WTC11 (cell line): ENCODE results near the gene EMC9. TPM values are rescaled to one million over a fixed set of nuclear protein-coding genes. Genes with fewer than 3 reads are reported as not detected.

Experiments used
- ATAC-seq: fragments of 200-7000 bp; cut with Tn5 transposase; 2 replicates; pipeline ENCODE4 v1.10.0; 2021; ENCODE audit warnings: mild to moderate bottlenecking, moderate library complexity
- CTCF ChIA-PET: fragments of 300-600 bp; sonication (Branson Sonifier 250); formaldehyde crosslinking; loops from one replicate; lab custom pipeline; 2021; ENCODE audit warnings: antibody characterized with exemption; lab: Charles Lee
- POLR2A ChIA-PET: fragments of 350-600 bp; sonication (Branson Sonifier 250); formaldehyde crosslinking; loops from one replicate; lab custom pipeline; 2021; ENCODE audit warnings: antibody characterized with exemption; lab: Charles Lee
- DNase-seq: peaks from one replicate; pipeline ENCODE4 v3.0.0; 2021; ENCODE audit warnings: low spot score
- H3K27ac Mint-ChIP-seq: 2 replicates; pipeline ENCODE4 v1.8.0; 2021; ENCODE audit warnings: mixed read lengths
- H3K27me3 Mint-ChIP-seq: 2 replicates; pipeline ENCODE4 v1.8.0; 2021; ENCODE audit warnings: low read depth, mild to moderate bottlenecking, moderate library complexity, mixed read lengths
- H3K36me3 Mint-ChIP-seq: 2 replicates; pipeline ENCODE4 v1.8.0; 2021; ENCODE audit warnings: mixed read lengths
- H3K4me1 Mint-ChIP-seq: 2 replicates; pipeline ENCODE4 v1.8.0; 2022; ENCODE audit warnings: mixed read lengths
- H3K4me3 Mint-ChIP-seq: 2 replicates; pipeline ENCODE4 v1.8.0; 2021; ENCODE audit warnings: mild to moderate bottlenecking, moderate library complexity, mixed read lengths
- H3K9me3 Mint-ChIP-seq: 2 replicates; pipeline ENCODE4 v1.8.0; 2021; ENCODE audit warnings: mixed read lengths
- AFF4 ChIP-seq: sonication (generic); formaldehyde crosslinking; IDR thresholded peaks from 2 replicates; pipeline ENCODE4 v1.8.1; 2023; ENCODE audit warnings: mild to moderate bottlenecking, missing genetic modification reagents, borderline replicate concordance
- ATF1 ChIP-seq: sonication (generic); formaldehyde crosslinking; IDR thresholded peaks from 2 replicates; pipeline ENCODE4 v1.8.1; 2023; ENCODE audit warnings: mild to moderate bottlenecking, moderate library complexity, missing genetic modification reagents
- CDX4 ChIP-seq: fragments of 250-450 bp; sonication (Bioruptor Pico); IDR thresholded peaks from 2 replicates; pipeline ENCODE4 v1.9.0; 2021; ENCODE audit warnings: moderate library complexity, mild to moderate bottlenecking, inconsistent platforms, borderline replicate concordance
- CREB1 ChIP-seq: sonication (generic); formaldehyde crosslinking; IDR thresholded peaks from 2 replicates; pipeline ENCODE4 v1.8.0; 2023; ENCODE audit warnings: mild to moderate bottlenecking, missing genetic modification reagents
- ERG ChIP-seq: fragments of 250-450 bp; sonication (Bioruptor Pico); IDR thresholded peaks from 2 replicates; pipeline ENCODE4 v1.8.0; 2021; ENCODE audit warnings: mild to moderate bottlenecking
- ETV6 ChIP-seq: sonication (generic); formaldehyde crosslinking; IDR thresholded peaks from 2 replicates; pipeline ENCODE4 v1.8.1; 2022; ENCODE audit warnings: mild to moderate bottlenecking, missing genetic modification reagents
- FOXJ3 ChIP-seq: sonication (generic); formaldehyde crosslinking; IDR thresholded peaks from 2 replicates; pipeline ENCODE4 v1.9.0; 2021; ENCODE audit warnings: missing genetic modification reagents, mild to moderate bottlenecking, borderline replicate concordance
- HMGA2 ChIP-seq: fragments of 250-450 bp; sonication (Bioruptor Pico); IDR thresholded peaks from 2 replicates; pipeline ENCODE4 v1.4.0; 2021; ENCODE audit warnings: mild to moderate bottlenecking, moderate library complexity
- MAX ChIP-seq: sonication (generic); formaldehyde crosslinking; IDR thresholded peaks from 2 replicates; pipeline ENCODE4 v1.8.0; 2022; ENCODE audit warnings: mild to moderate bottlenecking, missing genetic modification reagents
- MXD4 ChIP-seq: fragments of 250-450 bp; sonication (Bioruptor Pico); IDR thresholded peaks from 2 replicates; pipeline ENCODE4 v1.8.0; 2021; ENCODE audit warnings: mild to moderate bottlenecking, moderate library complexity, borderline replicate concordance
- MYBL2 ChIP-seq: sonication (generic); formaldehyde crosslinking; IDR thresholded peaks from 2 replicates; pipeline ENCODE4 v1.8.1; 2023; ENCODE audit warnings: mild to moderate bottlenecking, moderate library complexity, missing genetic modification reagents
- TCF7 ChIP-seq: sonication (generic); formaldehyde crosslinking; IDR thresholded peaks from 2 replicates; pipeline ENCODE4 v1.8.0; 2022; ENCODE audit warnings: mild to moderate bottlenecking, low read depth, missing genetic modification reagents, moderate library complexity
- ZNF121 ChIP-seq: sonication (generic); formaldehyde crosslinking; IDR thresholded peaks from 2 replicates; pipeline ENCODE4 v1.8.0; 2023; ENCODE audit warnings: missing genetic modification reagents
- ZNF138 ChIP-seq: sonication (generic); formaldehyde crosslinking; conservative IDR thresholded peaks from 2 replicates; pipeline ENCODE4 v1.8.1; 2022; ENCODE audit warnings: mild to moderate bottlenecking, moderate library complexity, missing genetic modification reagents
- total RNA-seq: library from RNA; stranded (reverse); gene quantifications from 3 replicates; pipeline ENCODE4 v1.2.3, GENCODE V29; 2021
- TF ChIP-seq, protein P1 (sequence below): sonication (generic); formaldehyde crosslinking; IDR thresholded peaks from 2 replicates; pipeline ENCODE4 v1.8.1; 2023; ENCODE audit warnings: mild to moderate bottlenecking, missing genetic modification reagents
- TF ChIP-seq, protein P2 (sequence below): sonication (generic); formaldehyde crosslinking; IDR thresholded peaks from 2 replicates; pipeline ENCODE4 v1.8.1; 2023; ENCODE audit warnings: mild to moderate bottlenecking, missing genetic modification reagents, moderate library complexity
- TF ChIP-seq, protein P3 (sequence below): fragments of 250-450 bp; sonication (Bioruptor Pico); IDR thresholded peaks from 2 replicates; pipeline ENCODE4 v1.9.0; 2021; ENCODE audit warnings: mild to moderate bottlenecking
- TF ChIP-seq, protein P4 (sequence below): sonication (generic); formaldehyde crosslinking; IDR thresholded peaks from 2 replicates; pipeline ENCODE4 v1.8.1; 2022; ENCODE audit warnings: low read depth, missing genetic modification reagents, borderline replicate concordance

Gene EMC9
- total RNA-seq, 1 experiment from 2014 or later: 44.4 TPM

GRCh38 chr14:24187539-24187915 is 46.1 kb upstream of the EMC9 start:
- no peaks in the 10 kb centered on the region for H3K9me3 Mint-ChIP-seq
- TF ChIP-seq MAX (CRISPR knock-in tag) (no peak), HMGA2 (CRISPR knock-in tag) (no peak), AFF4 (CRISPR knock-in tag) (no peak), ERG (CRISPR knock-in tag) (no peak), CREB1 (CRISPR knock-in tag) (no peak), ZNF138 (CRISPR knock-in tag) (no peak), ZNF121 (CRISPR knock-in tag) (no peak), FOXJ3 (CRISPR knock-in tag) (no peak), ATF1 (CRISPR knock-in tag) (no peak), MYBL2 (CRISPR knock-in tag) (no peak), CDX4 (CRISPR knock-in tag) (no peak), TCF7 (CRISPR knock-in tag) (no peak), MXD4 (CRISPR knock-in tag) (no peak), ETV6 (CRISPR knock-in tag) (no peak)
- TF ChIP-seq, protein P1, sequence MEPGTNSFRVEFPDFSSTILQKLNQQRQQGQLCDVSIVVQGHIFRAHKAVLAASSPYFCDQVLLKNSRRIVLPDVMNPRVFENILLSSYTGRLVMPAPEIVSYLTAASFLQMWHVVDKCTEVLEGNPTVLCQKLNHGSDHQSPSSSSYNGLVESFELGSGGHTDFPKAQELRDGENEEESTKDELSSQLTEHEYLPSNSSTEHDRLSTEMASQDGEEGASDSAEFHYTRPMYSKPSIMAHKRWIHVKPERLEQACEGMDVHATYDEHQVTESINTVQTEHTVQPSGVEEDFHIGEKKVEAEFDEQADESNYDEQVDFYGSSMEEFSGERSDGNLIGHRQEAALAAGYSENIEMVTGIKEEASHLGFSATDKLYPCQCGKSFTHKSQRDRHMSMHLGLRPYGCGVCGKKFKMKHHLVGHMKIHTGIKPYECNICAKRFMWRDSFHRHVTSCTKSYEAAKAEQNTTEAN (CRISPR knock-in tag): no peak
- TF ChIP-seq, protein P2, sequence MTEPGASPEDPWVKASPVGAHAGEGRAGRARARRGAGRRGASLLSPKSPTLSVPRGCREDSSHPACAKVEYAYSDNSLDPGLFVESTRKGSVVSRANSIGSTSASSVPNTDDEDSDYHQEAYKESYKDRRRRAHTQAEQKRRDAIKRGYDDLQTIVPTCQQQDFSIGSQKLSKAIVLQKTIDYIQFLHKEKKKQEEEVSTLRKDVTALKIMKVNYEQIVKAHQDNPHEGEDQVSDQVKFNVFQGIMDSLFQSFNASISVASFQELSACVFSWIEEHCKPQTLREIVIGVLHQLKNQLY (CRISPR knock-in tag): no peak
- TF ChIP-seq, protein P3, sequence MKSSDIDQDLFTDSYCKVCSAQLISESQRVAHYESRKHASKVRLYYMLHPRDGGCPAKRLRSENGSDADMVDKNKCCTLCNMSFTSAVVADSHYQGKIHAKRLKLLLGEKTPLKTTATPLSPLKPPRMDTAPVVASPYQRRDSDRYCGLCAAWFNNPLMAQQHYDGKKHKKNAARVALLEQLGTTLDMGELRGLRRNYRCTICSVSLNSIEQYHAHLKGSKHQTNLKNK (CRISPR knock-in tag): no peak
- TF ChIP-seq, protein P4, sequence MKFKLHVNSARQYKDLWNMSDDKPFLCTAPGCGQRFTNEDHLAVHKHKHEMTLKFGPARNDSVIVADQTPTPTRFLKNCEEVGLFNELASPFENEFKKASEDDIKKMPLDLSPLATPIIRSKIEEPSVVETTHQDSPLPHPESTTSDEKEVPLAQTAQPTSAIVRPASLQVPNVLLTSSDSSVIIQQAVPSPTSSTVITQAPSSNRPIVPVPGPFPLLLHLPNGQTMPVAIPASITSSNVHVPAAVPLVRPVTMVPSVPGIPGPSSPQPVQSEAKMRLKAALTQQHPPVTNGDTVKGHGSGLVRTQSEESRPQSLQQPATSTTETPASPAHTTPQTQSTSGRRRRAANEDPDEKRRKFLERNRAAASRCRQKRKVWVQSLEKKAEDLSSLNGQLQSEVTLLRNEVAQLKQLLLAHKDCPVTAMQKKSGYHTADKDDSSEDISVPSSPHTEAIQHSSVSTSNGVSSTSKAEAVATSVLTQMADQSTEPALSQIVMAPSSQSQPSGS: no peak
- DNase-seq: no peak
- peaks cover 35% of the 10 kb centered on the region for H3K36me3 Mint-ChIP-seq
- no peak for ATAC-seq
- no peaks in the 10 kb centered on the region for H3K27me3 Mint-ChIP-seq
- H3K4me1 Mint-ChIP-seq: peaks cover 16% of the 10 kb centered on the region
- ChIA-PET POLR2A (interaction anchor here (0.6 to 1.7 kb wide), 3 partner anchors 55 to 667 kb away, joined by 3 to 8 read pairs (median 7); partner anchors contain the start of genes DCAF11, NRL and TINF2), CTCF (interaction anchor here (3.3 kb wide), 1 partner anchor 27 kb away, joined by 24 read pairs; the partner anchor contains the start of gene IRF9)
- H3K4me3 Mint-ChIP-seq: peak overlapping the region; percentile 89
- H3K27ac Mint-ChIP-seq: no peak overlapping the region
